Liver (tissue), 4 donors: ENCODE results near the gene NDUFS5. TPM values are rescaled to one million over a fixed set of nuclear protein-coding genes. Genes with fewer than 3 reads are reported as not detected.

Experiments used
- polyA plus RNA-seq, 2 donors: library from polyadenylated mRNA; stranded (reverse) in 1 of 2; unstranded in 1 of 2; fragments of 200-250 nt in 1 of 2; fragments of >200 nt in 1 of 2; fragmentation: Nextera tagmentation in 1 of 2; extraction: Ambion mirVana in 1 of 2; gene quantifications; one replicate each; pipeline versions ENCODE4 v1.2.1 to v1.2.3, GENCODE V29; 2013 to 2015
- total RNA-seq, 2 donors: library from RNA; depleted of rRNA; stranded (reverse); fragments of >200 nt; gene quantifications; one replicate each; pipeline ENCODE4 v1.2.3, GENCODE V29; 2014
- donor health status: healthy.
- donor health status: healthy.
- donor health status: healthy.

NDUFS5 gene
- total and polyA plus RNA-seq, 4 donors = 193 to 308 (median 236) TPM

Other genes starting within 250 kb of the NDUFS5 start
- 10 to 100 TPM in 1 of 2 donors, 1 to 10 TPM in 1; 6.6 to 10.1 TPM for gene RRAGC, start 166.6 kb upstream of the NDUFS5 start, total RNA-seq
- gene RRAGC, start 166.6 kb upstream of the NDUFS5 start, polyA plus RNA-seq = 1 to 10 TPM; 6.7 to 7.7 TPM
- 10 to 100 TPM in 1 of 2 donors, 1 to 10 TPM in 1; 8.2 to 12.5 TPM for gene MYCBP, start 153.0 kb upstream of the NDUFS5 start, total RNA-seq
- 10 to 100 TPM in 1 of 2 donors, 1 to 10 TPM in 1; 7.8 to 21.2 TPM for gene MYCBP, start 153.0 kb upstream of the NDUFS5 start, polyA plus RNA-seq
- not detected for gene GJA9, start 144.8 kb upstream of the NDUFS5 start, total RNA-seq
- gene GJA9, start 144.8 kb upstream of the NDUFS5 start, polyA plus RNA-seq = not detected
- under 1 TPM; 0.14 to 0.17 TPM for gene RHBDL2, start 84.5 kb upstream of the NDUFS5 start, total RNA-seq
- under 1 TPM in 1 of 2 donors, not detected in 1; 0.28 TPM for gene RHBDL2, start 84.5 kb upstream of the NDUFS5 start, polyA plus RNA-seq
- gene AKIRIN1, start 35.1 kb upstream of the NDUFS5 start, total RNA-seq = 10 to 100 TPM; 30.0 to 52.4 TPM
- 10 to 100 TPM; 18.2 to 23.6 TPM for gene AKIRIN1, start 35.1 kb upstream of the NDUFS5 start, polyA plus RNA-seq
- gene MACF1, start 178.3 kb downstream of the NDUFS5 start, total RNA-seq = 100 to 1,000 TPM in 1 of 2 donors, 10 to 100 TPM in 1; 62.1 to 216 TPM
- 10 to 100 TPM; 23.3 to 40.2 TPM for gene MACF1, start 178.3 kb downstream of the NDUFS5 start, polyA plus RNA-seq